Psoas muscle (tissue), 8 donors: ENCODE measurements around the gene EEF2K. TPM values are rescaled to one million over a fixed set of nuclear protein-coding genes. Genes with fewer than 3 reads are reported as not detected.
"Not testable (repeated sequence)": the region's sequence is repeated elsewhere in the genome, so short reads cannot be mapped to it uniquely, and the experiment has no call there.

Source experiments
- ATAC-seq, 4 donors: fragments of 200-7000 bp; cut with Tn5 transposase; one replicate each; pipeline ENCODE4 v1.9.1; 2020; ENCODE audit warnings: moderate library complexity in 3 of 4, mild to moderate bottlenecking in 2 of 4
- DNase-seq, 2 donors: peaks; one replicate each; pipeline ENCODE4 v3.0.0-alpha.2; 2020
- H3K27ac ChIP-seq: fragments of 200-600 bp; one replicate; pipeline ENCODE4 v1.8.0; 2022
- H3K27me3 ChIP-seq, 3 donors: fragments of 200-600 bp in 1 of 3; one replicate each; pipeline versions ENCODE4 v1.6.1 to v1.8.0; 2013 to 2022; ENCODE audit warnings: low read length in 2 of 3, mild to moderate bottlenecking in 2 of 3, moderate library complexity in 1 of 3; ENCODE audit not compliant: insufficient read depth in 3 of 3
- H3K36me3 ChIP-seq, 2 donors: fragments of 200-600 bp in 1 of 2; one replicate each; pipeline versions ENCODE4 v1.6.1 to v1.8.0; 2013 to 2022; ENCODE audit warnings: low read depth in 1 of 2, mild to moderate bottlenecking in 1 of 2, moderate library complexity in 1 of 2; ENCODE audit not compliant: insufficient read depth in 1 of 2
- H3K4me1 ChIP-seq: fragments of 200-600 bp; one replicate; pipeline ENCODE4 v1.8.0; 2022
- H3K4me3 ChIP-seq: fragments of 200-600 bp; one replicate; pipeline ENCODE4 v1.8.0; 2022; ENCODE audit warnings: mild to moderate bottlenecking
- H3K9me3 ChIP-seq: fragments of 200-600 bp; one replicate; pipeline ENCODE4 v1.8.0; 2022
- WGBS, 3 donors: extraction: QIAGEN DNeasy Blood & Tissue Kit; methylation state at CpG; one replicate each; pipeline versions ENCODE4 v1.1.6 to v1.1.7; 2013; 5-methylcytosine and 5-hydroxymethylcytosine counted together
- intact Hi-C, 2 donors: fragments of 100-400 bp; cut with DNase I; formaldehyde crosslinking; loops; one replicate each; pipeline versions ENCODE4 v1.11.0 to v1.14.2; 2022
- polyA plus RNA-seq, 3 donors: library from polyadenylated mRNA; stranded (reverse); fragments of 200-250 nt; gene quantifications; one replicate each; pipeline ENCODE4 v1.2.3, GENCODE V29; 2013
- total RNA-seq, 4 donors: library from RNA; stranded (reverse); fragmentation: NEBNext Ultra II Directional in 2 of 4; extraction: Animal tissue kit (Norgen Biotek cat#: 25700) in 2 of 4; gene quantifications; one replicate each; pipeline versions ENCODE4 v1.2.1 to v1.2.4, GENCODE V29; 2021 to 2023
- TF ChIP-seq, protein P1 (sequence below): fragments of 200-600 bp; IDR thresholded peaks from one replicate; pipeline ENCODE4 v1.8.0; 2022; ENCODE audit warnings: antibody characterized with exemption
- donor health status: healthy with polysubstance abuse.
- donor health status: DM: no; HTN: no; CAD: no; lungs with moderate emphysema.
- donor health status: Bipolar disorder and iron deficiency.
- donor health status: healthy.
- donor health status: DM: yes; HTN: yes; CAD: no.
- donor health status: DM: no; HTN: no; CAD: no.
- donor health status: DM: no; HTN: no; CAD: no.
- donor health status: DM: yes; HTN: yes; CAD: no.

The EEF2K gene
- total and polyA plus RNA-seq, 7 donors: 13.0 to 47.0 (median 29.4) TPM

DNA sequence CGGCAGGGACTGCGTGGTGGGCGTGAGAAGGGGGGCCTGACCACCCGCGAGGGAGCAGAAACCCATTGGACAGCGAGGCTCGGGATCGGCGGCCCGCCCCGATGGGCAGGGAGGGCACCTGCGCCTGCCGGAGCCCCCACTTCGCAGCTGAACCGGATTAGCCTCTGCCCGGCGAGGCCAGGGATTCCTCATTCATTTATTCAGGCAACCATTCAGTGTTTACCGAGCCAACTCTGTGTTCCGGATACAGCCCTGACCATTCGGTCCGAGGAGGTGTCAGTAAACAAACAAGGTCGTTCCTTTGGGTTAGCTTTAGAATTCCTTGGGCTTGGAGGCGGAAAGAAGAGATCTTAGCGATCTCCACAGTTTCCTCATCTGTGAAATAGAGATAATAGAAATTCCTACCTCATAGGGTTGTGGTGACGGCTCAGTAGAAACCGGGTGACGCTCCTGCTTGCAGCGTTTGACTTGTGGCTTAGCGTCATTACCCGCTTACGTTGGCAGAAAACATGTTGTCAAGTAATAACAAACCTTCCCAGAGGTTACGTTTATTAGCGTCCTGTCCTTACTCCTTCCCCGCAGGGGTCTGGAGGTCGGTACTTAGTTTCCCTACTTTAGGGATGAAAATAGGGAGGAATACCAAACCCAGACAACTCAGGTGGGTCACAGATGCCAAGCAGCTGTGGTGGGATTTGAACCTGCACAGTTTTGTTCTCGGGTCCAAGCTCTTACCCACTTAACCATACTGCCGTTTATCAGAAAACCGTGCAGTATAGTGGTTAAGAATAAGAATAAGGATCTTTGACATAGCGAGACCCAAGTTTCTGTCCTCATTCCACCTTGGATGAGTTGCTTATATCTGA is 92.0 kb downstream of the EEF2K start:
- TF ChIP-seq, protein P1, sequence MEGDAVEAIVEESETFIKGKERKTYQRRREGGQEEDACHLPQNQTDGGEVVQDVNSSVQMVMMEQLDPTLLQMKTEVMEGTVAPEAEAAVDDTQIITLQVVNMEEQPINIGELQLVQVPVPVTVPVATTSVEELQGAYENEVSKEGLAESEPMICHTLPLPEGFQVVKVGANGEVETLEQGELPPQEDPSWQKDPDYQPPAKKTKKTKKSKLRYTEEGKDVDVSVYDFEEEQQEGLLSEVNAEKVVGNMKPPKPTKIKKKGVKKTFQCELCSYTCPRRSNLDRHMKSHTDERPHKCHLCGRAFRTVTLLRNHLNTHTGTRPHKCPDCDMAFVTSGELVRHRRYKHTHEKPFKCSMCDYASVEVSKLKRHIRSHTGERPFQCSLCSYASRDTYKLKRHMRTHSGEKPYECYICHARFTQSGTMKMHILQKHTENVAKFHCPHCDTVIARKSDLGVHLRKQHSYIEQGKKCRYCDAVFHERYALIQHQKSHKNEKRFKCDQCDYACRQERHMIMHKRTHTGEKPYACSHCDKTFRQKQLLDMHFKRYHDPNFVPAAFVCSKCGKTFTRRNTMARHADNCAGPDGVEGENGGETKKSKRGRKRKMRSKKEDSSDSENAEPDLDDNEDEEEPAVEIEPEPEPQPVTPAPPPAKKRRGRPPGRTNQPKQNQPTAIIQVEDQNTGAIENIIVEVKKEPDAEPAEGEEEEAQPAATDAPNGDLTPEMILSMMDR: no peak
- DNase-seq: peak; percentile 65 to 82
- 0 to 1% (median 0%) methylated on average over 39 of the region's 39 CpGs for WGBS, 3 donors
- intact Hi-C loops: loop anchor here (1.0 to 5.0 kb wide), 3 partner anchors 102 to 291 kb away; partner anchors contain the start of gene MOSMO (in 1 of the 2)
- peak; percentile 59 to 63 (median 62) for ATAC-seq
- Histone ChIP-seq H3K27me3 (no peaks in the 10 kb centered on the region), H3K4me3 (peak overlapping the region; percentile 71), H3K9me3 (no peaks in the 10 kb centered on the region), H3K27ac (peak overlapping the region; percentile 96), H3K4me1 (peaks cover 14% of the 10 kb centered on the region), H3K36me3 (peaks cover 0 to 14% of the 10 kb centered on the region in 2 donors)

DNA sequence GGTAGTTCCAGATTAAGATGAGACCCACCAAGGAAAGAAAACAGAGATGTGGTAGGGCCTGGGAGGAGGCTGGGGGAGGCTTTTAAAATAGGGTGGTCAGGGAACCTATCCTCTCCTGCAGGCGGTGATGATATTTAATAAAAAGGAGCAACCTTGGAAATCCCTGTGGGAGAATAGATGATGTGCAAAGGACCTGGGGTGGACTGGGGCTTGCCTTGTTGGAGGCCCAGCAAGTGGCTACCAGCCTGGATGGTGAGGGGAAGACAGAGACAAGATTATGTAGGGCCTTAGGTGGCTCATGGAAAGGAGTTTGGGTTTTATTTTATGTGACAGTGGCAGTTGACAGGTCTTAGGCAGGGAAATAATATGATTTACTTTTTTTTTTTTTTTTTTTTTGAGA is 93.0 kb downstream of the EEF2K start:
- DNase-seq (no peak), ATAC-seq (no peak)
- TF ChIP-seq, protein P1: no peak
- intact Hi-C loops: loop anchor here in 1 of 2 donors (5.0 kb wide), 1 partner anchor 292 kb away; the partner anchor contains the start of gene MOSMO
- H3K9me3 ChIP-seq: no peaks in the 10 kb centered on the region
- peaks cover 14% of the 10 kb centered on the region for H3K4me1 ChIP-seq
- no peaks in the 10 kb centered on the region for H3K27me3 ChIP-seq
- peak overlapping the region; percentile 96 for H3K27ac ChIP-seq
- H3K4me3 ChIP-seq: peak overlapping the region; percentile 71
- 91 to 100% (median 91%) methylated on average over 1 of the region's 1 CpG for WGBS, 3 donors
- H3K36me3 ChIP-seq: peaks cover 0 to 23% of the 10 kb centered on the region in 2 donors

DNA sequence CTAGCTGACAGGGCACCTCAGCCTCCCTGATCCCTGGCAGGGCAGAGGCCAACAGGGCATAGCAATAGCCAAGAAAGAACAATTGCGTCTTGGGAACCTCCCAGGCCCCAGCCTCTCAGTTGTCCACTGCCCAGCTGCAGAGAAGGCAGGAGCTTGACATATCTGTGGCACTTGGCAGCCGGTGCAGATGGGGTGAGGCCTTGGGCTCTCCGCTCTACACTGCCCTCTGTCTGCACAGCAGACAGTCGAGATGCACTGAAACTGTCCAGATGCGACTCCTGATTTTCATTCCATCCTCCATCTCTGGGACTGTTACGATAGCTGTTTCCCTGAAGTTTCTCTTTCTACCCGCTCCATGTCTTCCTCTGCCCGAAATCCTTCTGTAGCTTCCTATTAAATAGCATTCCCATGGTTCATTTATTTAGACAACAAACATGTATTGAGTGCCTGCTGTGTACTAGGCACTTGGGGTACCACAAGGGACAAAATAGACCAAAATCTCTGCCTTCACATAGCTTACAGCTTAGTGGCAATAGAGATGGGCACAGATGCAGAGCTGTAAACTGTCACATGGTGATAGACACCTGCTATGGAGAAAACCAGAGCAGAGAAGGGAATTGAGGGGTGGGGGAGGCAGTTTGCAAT is 94.5 kb downstream of the EEF2K start:
- ATAC-seq (peak; percentile 23 to 48 (median 28)), DNase-seq (peak; percentile 62 to 82)
- intact Hi-C loops: no loop called here
- 33 to 38% (median 35%) methylated on average over 8 of the region's 8 CpGs for WGBS, 3 donors
- H3K27me3 ChIP-seq: no peaks in the 10 kb centered on the region
- H3K36me3 ChIP-seq: peaks cover 6 to 39% of the 10 kb centered on the region in 2 donors
- no peak overlapping the region for H3K4me3 ChIP-seq
- H3K9me3 ChIP-seq: no peaks in the 10 kb centered on the region
- peaks cover 14% of the 10 kb centered on the region for H3K4me1 ChIP-seq
- TF ChIP-seq, protein P1: peak; percentile 73
- peak overlapping the region; percentile 96 for H3K27ac ChIP-seq

DNA sequence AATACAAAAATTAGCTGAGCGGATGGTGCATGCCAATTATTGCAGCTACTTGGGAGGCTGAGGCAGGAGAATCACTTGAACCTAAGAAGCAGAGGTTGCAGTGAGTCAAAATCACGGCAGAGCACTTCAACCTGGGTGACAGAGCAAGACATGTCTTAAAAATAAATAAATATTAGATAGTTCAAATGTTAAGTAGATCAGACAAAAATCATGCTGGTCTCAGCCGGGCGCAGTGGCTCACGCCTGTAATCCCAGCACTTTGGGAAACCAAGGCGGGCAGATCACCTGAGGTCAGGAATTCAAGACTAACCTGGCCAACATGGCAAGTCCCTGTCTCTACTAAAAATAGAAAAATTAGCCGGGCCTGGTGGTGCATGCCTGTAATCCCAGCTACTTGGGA is 95.3 kb downstream of the EEF2K start:
- DNase-seq, H3K27me3 ChIP-seq, intact Hi-C loops, H3K4me3 ChIP-seq, H3K9me3 ChIP-seq, H3K27ac ChIP-seq, ATAC-seq: not testable (repeated sequence)
- Histone ChIP-seq H3K4me1 (peaks cover 14% of the 10 kb centered on the region), H3K36me3 (peaks cover 6 to 47% of the 10 kb centered on the region in 2 donors)
- WGBS, 3 donors: 81 to 88% (median 82%) methylated on average over 7 of the region's 7 CpGs

DNA sequence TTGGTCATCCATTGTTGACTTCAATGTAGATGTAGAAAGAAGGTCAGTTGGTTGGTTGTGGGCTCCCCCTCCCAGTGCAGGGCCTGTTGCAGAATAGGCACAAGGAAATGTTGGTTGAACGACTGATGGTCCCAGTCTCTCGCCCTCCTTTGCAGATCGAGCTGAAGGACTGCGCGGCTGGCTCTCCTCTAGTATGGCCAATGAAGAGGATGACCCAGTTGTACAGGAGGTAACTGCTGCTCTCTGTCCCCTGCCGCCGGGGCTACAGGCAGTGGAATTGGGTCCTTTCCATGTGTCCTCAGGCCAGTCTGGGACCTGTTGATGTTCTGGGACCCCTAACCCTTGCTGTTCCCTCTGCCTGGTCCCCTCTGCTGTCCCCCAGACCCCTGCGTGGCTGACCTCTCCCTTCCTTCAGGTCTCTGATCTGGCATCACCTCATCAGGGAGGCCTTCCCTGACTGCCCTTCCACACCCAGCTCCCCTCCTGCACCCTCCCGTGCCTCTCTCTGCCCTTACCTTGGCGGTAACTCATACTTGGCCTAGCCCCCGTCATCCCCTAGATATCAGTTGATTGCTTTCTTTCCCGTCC is 96.8 kb downstream of the EEF2K start:
- Histone ChIP-seq H3K4me1 (peaks cover 14% of the 10 kb centered on the region), H3K27me3 (no peaks in the 10 kb centered on the region), H3K36me3 (peaks cover 6 to 62% of the 10 kb centered on the region in 2 donors), H3K27ac (no peak overlapping the region), H3K9me3 (no peaks in the 10 kb centered on the region), H3K4me3 (no peak overlapping the region)
- intact Hi-C loops: no loop called here
- DNase-seq (no peak), ATAC-seq (no peak)
- WGBS, 3 donors: 90 to 93% (median 93%) methylated on average over 12 of the region's 12 CpGs
- TF ChIP-seq, protein P1: no peak
